MCF 10A (cell line): ENCODE results near the gene NCKAP5L. TPM values are rescaled to one million over a fixed set of nuclear protein-coding genes. Genes with fewer than 3 reads are reported as not detected.

Source experiments
- BruUV-seq: library from RNA; stranded (reverse); fragments of 400-500 nt; replicated peaks from 2 replicates; lab custom pipeline; 2021; lab: Mats Ljungman, UMichigan
- CTCF ChIA-PET: fragments of 300-600 bp; sonication (Branson Sonifier 250); formaldehyde crosslinking; extraction: SDS; loops from one replicate; lab custom pipeline; 2021; ENCODE audit warnings: antibody characterized with exemption, inconsistent platforms; lab: Yijun Ruan, JAX
- POLR2A ChIA-PET: fragments of 300-600, 350-650 bp; sonication (Branson Sonifier 250); formaldehyde crosslinking; extraction: SDS; loops from one replicate; lab custom pipeline; 2020; ENCODE audit warnings: antibody characterized with exemption, inconsistent platforms; lab: Yijun Ruan, JAX
- DNase-seq: peaks from one replicate; pipeline ENCODE4 v3.0.0-alpha.2; 2018; ENCODE audit not compliant: unreplicated experiment
- H3K27ac Mint-ChIP-seq: one replicate; pipeline ENCODE4 v1.8.0; 2022; ENCODE audit warnings: mild to moderate bottlenecking, low read depth, mixed read lengths; ENCODE audit not compliant: unreplicated experiment
- H3K27me3 Mint-ChIP-seq: one replicate; pipeline ENCODE4 v1.8.0; 2022; ENCODE audit warnings: mixed read lengths; ENCODE audit not compliant: insufficient read depth, unreplicated experiment
- H3K36me3 Mint-ChIP-seq: one replicate; pipeline ENCODE4 v1.8.0; 2022; ENCODE audit warnings: mild to moderate bottlenecking, moderate library complexity, mixed read lengths; ENCODE audit not compliant: insufficient read depth, unreplicated experiment
- H3K4me1 Mint-ChIP-seq: one replicate; pipeline ENCODE4 v1.8.0; 2022; ENCODE audit warnings: mixed read lengths; ENCODE audit not compliant: insufficient read depth, unreplicated experiment
- H3K4me3 Mint-ChIP-seq: one replicate; pipeline ENCODE4 v1.8.0; 2022; ENCODE audit warnings: mild to moderate bottlenecking, moderate library complexity, mixed read lengths; ENCODE audit not compliant: unreplicated experiment
- H3K9me3 Mint-ChIP-seq: one replicate; pipeline ENCODE4 v1.8.0; 2022; ENCODE audit warnings: mixed read lengths; ENCODE audit not compliant: unreplicated experiment
- CTCF ChIP-seq: fragments of 200-600 bp; IDR thresholded peaks from one replicate; pipeline ENCODE4 v1.8.0; 2022; ENCODE audit warnings: antibody characterized with exemption, mild to moderate bottlenecking; ENCODE audit not compliant: unreplicated experiment
- intact Hi-C: fragments of 100-400 bp; cut with micrococcal nuclease; formaldehyde crosslinking; loops from 2 replicates; pipeline ENCODE4 v1.14.1; 2022
- total RNA-seq: library from RNA; stranded (reverse); gene quantifications from 2 replicates; pipeline ENCODE4 v1.2.3, GENCODE V29; 2022

NCKAP5L gene
- total RNA-seq, 1 experiment from 2014 or later: 19.9 TPM

GRCh38 chr12:49798248-49798647 is 30.0 kb downstream of the NCKAP5L start:
- BruUV-seq: no TSS peak
- Mint-ChIP-seq H3K36me3 (peaks cover 14% of the 10 kb centered on the region), H3K4me1 (no peaks in the 10 kb centered on the region), H3K27ac (no peak overlapping the region), H3K27me3 (no peaks in the 10 kb centered on the region), H3K9me3 (no peaks in the 10 kb centered on the region), H3K4me3 (no peak overlapping the region)
- POLR2A ChIA-PET: no interaction called here
- intact Hi-C loops: no loop called here
- no peak for TF ChIP-seq CTCF
- DNase-seq: no peak
- CTCF ChIA-PET: interaction anchor here (1.3 kb wide), 1 partner anchor 191 kb away, joined by 4 read pairs; no protein-coding TSS in a partner anchor

- intact Hi-C loops: no loop called here
- CTCF ChIA-PET: no interaction called here
- no TSS peak for BruUV-seq
- peaks cover 14% of the 10 kb centered on the region for H3K36me3 Mint-ChIP-seq
- DNase-seq: no peak
- no peaks in the 10 kb centered on the region for H3K9me3 Mint-ChIP-seq
- H3K4me1 Mint-ChIP-seq: no peaks in the 10 kb centered on the region
- POLR2A ChIA-PET: interaction anchor here (0.7 kb wide), 1 partner anchor 41 kb away, joined by 3 read pairs; no protein-coding TSS in a partner anchor
- no peaks in the 10 kb centered on the region for H3K27me3 Mint-ChIP-seq
- no peak for TF ChIP-seq CTCF
- no peak overlapping the region for H3K4me3 Mint-ChIP-seq
- no peak overlapping the region for H3K27ac Mint-ChIP-seq
Observed at GRCh38 chr12:49797449-49797776, 30.8 kb downstream of the NCKAP5L start.

- no peak for DNase-seq
- Mint-ChIP-seq H3K4me1 (no peaks in the 10 kb centered on the region), H3K27me3 (no peaks in the 10 kb centered on the region), H3K36me3 (peaks cover 14% of the 10 kb centered on the region), H3K27ac (no peak overlapping the region), H3K4me3 (no peak overlapping the region), H3K9me3 (no peaks in the 10 kb centered on the region)
- ChIA-PET CTCF (interaction anchor here (1.0 kb wide), 1 partner anchor 14 kb away, joined by 3 read pairs; no protein-coding TSS in a partner anchor), POLR2A (interaction anchor here (0.7 kb wide), 1 partner anchor 42 kb away, joined by 3 read pairs; no protein-coding TSS in a partner anchor)
- intact Hi-C loops: no loop called here
- BruUV-seq: no TSS peak
- no peak for TF ChIP-seq CTCF
Observed at GRCh38 chr12:49796606-49797448, 31.4 kb downstream of the NCKAP5L start.

GRCh38 chr12:49796155-49796554 is 32.1 kb downstream of the NCKAP5L start:
- TF ChIP-seq CTCF: no peak
- CTCF ChIA-PET: interaction anchor here (0.7 to 1.0 kb wide), 2 partner anchors 14 to 273 kb away, joined by 3 read pairs; no protein-coding TSS in a partner anchor
- Mint-ChIP-seq H3K27ac (no peak overlapping the region), H3K36me3 (peaks cover 14% of the 10 kb centered on the region), H3K27me3 (no peaks in the 10 kb centered on the region), H3K4me1 (no peaks in the 10 kb centered on the region), H3K9me3 (no peaks in the 10 kb centered on the region), H3K4me3 (no peak overlapping the region)
- POLR2A ChIA-PET: no interaction called here
- intact Hi-C loops: no loop called here
- no TSS peak for BruUV-seq
- DNase-seq: no peak
